Mesenchymal stem cell (in vitro differentiated cells and primary cell): ENCODE measurements around the gene DNASE1L3.

Experiments used
- DNase-seq: peaks from one replicate; pipeline ENCODE4 v3.0.0-alpha.2; 2013
- H2AFZ ChIP-seq: one replicate; pipeline ENCODE4 v1.6.1; 2013; ENCODE audit warnings: low read depth, mild to moderate bottlenecking, control low read depth, inconsistent platforms, low read length, moderate library complexity
- H2AK5ac ChIP-seq: 2 replicates; pipeline ENCODE4 v1.6.1; 2013; ENCODE audit warnings: low read length, moderate library complexity, mild to moderate bottlenecking, inconsistent platforms; ENCODE audit not compliant: severe bottlenecking
- H2BK120ac ChIP-seq: one replicate; pipeline ENCODE4 v1.6.1; 2013; ENCODE audit warnings: low read depth, mild to moderate bottlenecking, inconsistent platforms, low read length, moderate library complexity
- H2BK12ac ChIP-seq, 2 experiments: one replicate each; pipeline ENCODE4 v1.6.1; 2013; ENCODE audit warnings: inconsistent platforms in 2 of 2, low read length in 2 of 2, mild to moderate bottlenecking in 2 of 2, moderate library complexity in 2 of 2, control low read depth in 1 of 2
- H2BK15ac ChIP-seq: one replicate; pipeline ENCODE4 v1.6.1; 2013; ENCODE audit warnings: mild to moderate bottlenecking, low read depth, inconsistent platforms; ENCODE audit not compliant: poor library complexity, severe bottlenecking
- H2BK5ac ChIP-seq: 2 replicates; pipeline ENCODE4 v1.6.1; 2013; ENCODE audit warnings: low read depth, mild to moderate bottlenecking, low read length, control low read depth, inconsistent platforms; ENCODE audit not compliant: poor library complexity, severe bottlenecking
- H3K14ac ChIP-seq, 2 experiments: one replicate each; pipeline ENCODE4 v1.6.1; 2013; ENCODE audit warnings: inconsistent platforms in 2 of 2, low read length in 2 of 2, control low read depth in 1 of 2, mild to moderate bottlenecking in 1 of 2, moderate library complexity in 1 of 2
- H3K18ac ChIP-seq, 2 experiments: one replicate each; pipeline ENCODE4 v1.6.1; 2013; ENCODE audit warnings: inconsistent platforms in 2 of 2, low read length in 2 of 2, control low read depth in 1 of 2, low read depth in 1 of 2, mild to moderate bottlenecking in 1 of 2
- H3K23ac ChIP-seq, 2 experiments: one replicate each; pipeline ENCODE4 v1.6.1; 2013; ENCODE audit warnings: inconsistent platforms in 2 of 2, low read length in 2 of 2, mild to moderate bottlenecking in 2 of 2, moderate library complexity in 2 of 2, control low read depth in 1 of 2
- H3K27ac ChIP-seq: 2 replicates; pipeline ENCODE4 v1.5.1; 2013; ENCODE audit warnings: mild to moderate bottlenecking, moderate library complexity, low read length, control low read depth, inconsistent platforms; ENCODE audit not compliant: poor library complexity, severe bottlenecking
- H3K27me3 ChIP-seq, 2 experiments: 2 replicates each; pipeline versions ENCODE4 v1.6.1 to v1.7.0; 2013; ENCODE audit warnings: low read length in 2 of 2, mild to moderate bottlenecking in 2 of 2, moderate library complexity in 2 of 2, control low read depth in 1 of 2, inconsistent platforms in 1 of 2; ENCODE audit not compliant: control insufficient read depth in 1 of 2, insufficient read depth in 1 of 2
- H3K36me3 ChIP-seq, 2 experiments: 2 replicates each; pipeline versions ENCODE4 v1.6.1 to v1.7.0; 2013; ENCODE audit warnings: low read length in 2 of 2, control low read depth in 1 of 2, inconsistent platforms in 1 of 2, low read depth in 1 of 2, mild to moderate bottlenecking in 1 of 2; ENCODE audit not compliant: insufficient read depth in 2 of 2, control insufficient read depth in 1 of 2
- H3K4ac ChIP-seq, 2 experiments: one replicate each; pipeline ENCODE4 v1.6.1; 2013; ENCODE audit warnings: inconsistent platforms in 2 of 2, low read length in 2 of 2, mild to moderate bottlenecking in 2 of 2, moderate library complexity in 2 of 2, control low read depth in 1 of 2, low read depth in 1 of 2
- H3K4me1 ChIP-seq: 2 replicates; pipeline ENCODE4 v1.6.1; 2013; ENCODE audit warnings: low read depth, low read length, control low read depth; ENCODE audit not compliant: control insufficient read depth, insufficient read depth
- H3K4me2 ChIP-seq: 2 replicates; pipeline ENCODE4 v1.6.1; 2013; ENCODE audit warnings: low read length, mild to moderate bottlenecking, inconsistent platforms; ENCODE audit not compliant: poor library complexity, severe bottlenecking
- H3K4me3 ChIP-seq, 2 experiments: 2 replicates each; pipeline versions ENCODE4 v1.5.1 to v1.7.0; 2013; ENCODE audit warnings: low read length in 2 of 2, mild to moderate bottlenecking in 2 of 2, control low read depth in 1 of 2, low read depth in 1 of 2; ENCODE audit not compliant: insufficient read depth in 1 of 2
- H3K79me1 ChIP-seq: replicated peaks from 2 replicates; pipeline ENCODE4 v1.6.1; 2013; ENCODE audit warnings: mild to moderate bottlenecking, control low read depth, low read length, inconsistent platforms; ENCODE audit not compliant: poor library complexity, severe bottlenecking
- H3K9ac ChIP-seq: 2 replicates; pipeline ENCODE4 v1.7.0; 2013; ENCODE audit warnings: mild to moderate bottlenecking, low read length, moderate library complexity
- H3K9me3 ChIP-seq: 2 replicates; pipeline ENCODE4 v1.7.0; 2013; ENCODE audit warnings: mild to moderate bottlenecking, low read length; ENCODE audit not compliant: control insufficient read depth
- H4K8ac ChIP-seq: one replicate; pipeline ENCODE4 v1.6.1; 2013; ENCODE audit warnings: inconsistent platforms, mild to moderate bottlenecking, low read length, moderate library complexity
- H4K91ac ChIP-seq: one replicate; pipeline ENCODE4 v1.6.1; 2013; ENCODE audit warnings: mild to moderate bottlenecking, low read length, inconsistent platforms
- WGBS: methylation state at CpG from one replicate; pipeline ENCODE4 v1.1.7; 2013; ENCODE audit warnings: mixed read lengths; 5-methylcytosine and 5-hydroxymethylcytosine counted together

Gene DNASE1L3

DNA sequence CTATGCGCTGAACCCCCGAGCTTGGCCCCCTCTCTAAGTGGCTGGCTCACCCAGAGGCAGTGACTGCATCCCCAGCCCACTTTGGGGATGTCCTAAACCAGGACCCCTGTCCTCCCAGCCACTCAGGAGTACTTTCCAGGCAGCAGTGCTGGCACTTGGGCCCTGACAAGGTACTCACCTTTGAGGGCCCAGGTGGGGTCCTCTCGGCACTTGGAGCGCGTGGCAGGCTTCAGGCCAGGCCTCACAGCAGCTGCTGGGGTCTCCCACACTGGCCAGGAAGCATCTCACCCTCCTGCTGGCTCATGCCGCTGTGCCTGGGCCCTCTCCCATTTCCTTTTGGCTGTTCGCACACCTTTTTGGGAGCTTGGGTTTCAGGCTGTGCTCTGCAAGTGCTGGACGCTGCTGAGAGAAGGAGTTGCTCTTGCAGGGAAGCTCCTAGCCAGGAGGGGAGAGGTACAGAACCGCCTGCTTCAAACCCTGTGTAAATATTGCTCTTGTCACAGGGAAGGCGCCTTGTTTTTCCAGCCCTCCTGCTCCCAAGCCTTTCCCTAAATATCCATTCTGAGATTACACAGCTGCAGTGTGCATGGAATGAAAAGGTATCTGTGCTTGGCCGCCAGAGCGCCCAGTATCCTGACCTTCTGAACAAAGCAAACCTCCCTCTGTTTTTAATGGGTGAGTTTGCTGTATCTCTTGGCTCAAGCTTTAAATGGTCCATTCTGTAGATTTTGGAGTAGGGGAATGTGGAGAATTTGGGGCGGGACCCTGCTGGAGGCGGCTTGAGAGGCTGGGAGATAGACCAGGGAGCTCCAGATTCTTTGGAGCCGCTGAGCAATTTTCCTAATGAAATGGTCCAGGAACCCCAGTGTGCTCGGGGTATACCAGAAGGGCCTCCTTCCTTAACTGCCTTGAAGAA is 45.6 kb downstream of the DNASE1L3 start:
- no peaks in the 10 kb centered on the region for H3K9me3 ChIP-seq
- DNase-seq, result no peak
- H2AFZ ChIP-seq, result no peak overlapping the region
- H3K23ac ChIP-seq, result no peak overlapping the region
- no peak overlapping the region for H2BK15ac ChIP-seq
- H3K79me1 ChIP-seq, result peaks cover 20% of the 10 kb centered on the region
- H3K27me3 ChIP-seq, result no peaks in the 10 kb centered on the region
- peaks cover 63 to 64% of the 10 kb centered on the region in 2 experiments for H3K36me3 ChIP-seq
- peaks cover 35% of the 10 kb centered on the region for H3K4me1 ChIP-seq
- H2BK5ac ChIP-seq, result no peak overlapping the region
- no peak overlapping the region for H2BK120ac ChIP-seq
- peak overlapping the region in 1 of 2 experiments; percentile 17 for H2BK12ac ChIP-seq
- H3K14ac ChIP-seq, result peak overlapping the region in 1 of 2 experiments; percentile 18
- H3K4me2 ChIP-seq, result no peak overlapping the region
- H3K9ac ChIP-seq, result no peak overlapping the region
- peak overlapping the region; percentile 27 for H4K8ac ChIP-seq
- H2AK5ac ChIP-seq, result peak overlapping the region; percentile 83
- no peak overlapping the region for H3K4me3 ChIP-seq
- H3K18ac ChIP-seq, result peak overlapping the region in 1 of 2 experiments; percentile 77
- no peak overlapping the region for H4K91ac ChIP-seq
- peak overlapping the region; percentile 63 for H3K27ac ChIP-seq
- WGBS, result 90% methylated on average over 14 of the region's 16 CpGs
- peak overlapping the region in 1 of 2 experiments; percentile 63 for H3K4ac ChIP-seq

GRCh38 chr3:58164199-58164879 is 46.4 kb downstream of the DNASE1L3 start:
- no peaks in the 10 kb centered on the region for H3K9me3 ChIP-seq
- H3K4me1 ChIP-seq, result peaks cover 35% of the 10 kb centered on the region
- DNase-seq, result no peak
- 84% methylated on average over 12 of the region's 12 CpGs for WGBS
- peaks cover 18% of the 10 kb centered on the region for H3K79me1 ChIP-seq
- H2AFZ ChIP-seq, result no peak overlapping the region
- peak overlapping the region; percentile 83 for H2AK5ac ChIP-seq
- H3K18ac ChIP-seq, result peak overlapping the region in 1 of 2 experiments; percentile 77
- H3K4me2 ChIP-seq, result no peak overlapping the region
- peak overlapping the region; percentile 63 for H3K27ac ChIP-seq
- H3K9ac ChIP-seq, result no peak overlapping the region
- H4K91ac ChIP-seq, result no peak overlapping the region
- H2BK15ac ChIP-seq, result peak overlapping the region; percentile 20
- H2BK5ac ChIP-seq, result no peak overlapping the region
- H3K4ac ChIP-seq, result no peak overlapping the region
- H3K27me3 ChIP-seq, result no peaks in the 10 kb centered on the region
- H3K23ac ChIP-seq, result no peak overlapping the region
- H3K4me3 ChIP-seq, result no peak overlapping the region
- H2BK12ac ChIP-seq, result peak overlapping the region in 1 of 2 experiments; percentile 20
- no peak overlapping the region for H2BK120ac ChIP-seq
- H3K14ac ChIP-seq, result no peak overlapping the region
- H4K8ac ChIP-seq, result peak overlapping the region; percentile 27
- peaks cover 59 to 61% of the 10 kb centered on the region in 2 experiments for H3K36me3 ChIP-seq

- H3K27me3 ChIP-seq, result no peaks in the 10 kb centered on the region
- H3K4ac ChIP-seq, result no peak overlapping the region
- no peak overlapping the region for H4K91ac ChIP-seq
- no peak overlapping the region for H3K23ac ChIP-seq
- H2BK12ac ChIP-seq, result peak overlapping the region in 1 of 2 experiments; percentile 18
- H3K14ac ChIP-seq, result no peak overlapping the region
- no peaks in the 10 kb centered on the region for H3K9me3 ChIP-seq
- peaks cover 35% of the 10 kb centered on the region for H3K4me1 ChIP-seq
- no peak overlapping the region for H3K4me3 ChIP-seq
- no peak overlapping the region for H3K18ac ChIP-seq
- H2BK5ac ChIP-seq, result no peak overlapping the region
- no peak overlapping the region for H2BK120ac ChIP-seq
- peak overlapping the region; percentile 77 for H2AK5ac ChIP-seq
- peaks cover 54 to 63% of the 10 kb centered on the region in 2 experiments for H3K36me3 ChIP-seq
- no peak overlapping the region for H3K4me2 ChIP-seq
- peaks cover 16% of the 10 kb centered on the region for H3K79me1 ChIP-seq
- no peak overlapping the region for H2BK15ac ChIP-seq
- H3K9ac ChIP-seq, result no peak overlapping the region
- H4K8ac ChIP-seq, result no peak overlapping the region
- no peak overlapping the region for H3K27ac ChIP-seq
- DNase-seq, result no peak
- H2AFZ ChIP-seq, result no peak overlapping the region
- WGBS, result 95% methylated on average over 14 of the region's 14 CpGs
Observed at GRCh38 chr3:58163234-58163633, 47.5 kb downstream of the DNASE1L3 start.
